Activated CD8-positive, alpha-beta memory T cell treated with anti-CD3 and anti-CD28 coated beads for 36 hours (primary cell): ENCODE measurements around the gene ISY1. TPM values are rescaled to one million over a fixed set of nuclear protein-coding genes. Genes with fewer than 3 reads are reported as not detected.
"Not testable (repeated sequence)": the region's sequence is repeated elsewhere in the genome, so short reads cannot be mapped to it uniquely, and the experiment has no call there.

Experiments
- CTCF ChIA-PET: fragments of 350-600 bp; sonication (Branson Sonifier 250); formaldehyde crosslinking; loops from one replicate; lab custom pipeline; 2021; ENCODE audit warnings: antibody characterized with exemption; lab: Charles Lee
- POLR2A ChIA-PET: fragments of 350-600 bp; sonication (Branson Sonifier 250); formaldehyde crosslinking; loops from one replicate; lab custom pipeline; 2021; ENCODE audit warnings: antibody characterized with exemption; lab: Charles Lee
- total RNA-seq, 2 experiments: library from RNA; stranded (reverse); gene quantifications; one replicate each; pipeline ENCODE4 v1.2.3, GENCODE V29; 2021

Gene ISY1
- total RNA-seq, 2 experiments from 2014 or later: 80.1 to 89.7 TPM

GRCh38 chr3:129180461-129180860 is 19.6 kb upstream of the ISY1 start:
- ChIA-PET CTCF (interaction anchor here (1.3 to 1.4 kb wide), 2 partner anchors 9 to 65 kb away, joined by 6 to 7 read pairs; no protein-coding TSS in a partner anchor), POLR2A (interaction anchor here (4.0 to 4.2 kb wide), 2 partner anchors 18 to 60 kb away, joined by 13 to 26 read pairs; partner anchors contain the start of gene RAB43)

DNA sequence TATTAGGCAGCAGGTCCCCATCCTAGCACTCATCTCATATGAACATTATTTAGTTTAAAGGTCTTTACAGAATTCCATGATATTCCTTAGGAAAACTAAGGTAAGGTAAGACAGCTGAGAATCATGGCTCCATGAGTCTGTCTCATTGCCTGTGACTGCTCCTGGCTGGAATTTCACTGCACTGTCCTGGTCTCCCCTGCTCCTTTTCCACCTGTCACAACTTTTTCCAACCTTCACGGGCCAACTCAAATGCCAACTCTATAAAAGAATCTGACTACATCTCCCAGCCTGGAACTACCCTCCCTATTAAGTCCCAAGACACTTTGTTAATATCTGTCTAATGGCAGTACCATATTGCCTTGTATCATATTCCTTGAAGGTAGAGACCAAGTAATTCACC is 15.2 kb upstream of the ISY1 start:
- ChIA-PET CTCF (no interaction called here), POLR2A (no interaction called here)

- ChIA-PET CTCF (no interaction called here), POLR2A (no interaction called here)
Measured at GRCh38 chr3:129173725-129174124, 12.9 kb upstream of the ISY1 start.

DNA sequence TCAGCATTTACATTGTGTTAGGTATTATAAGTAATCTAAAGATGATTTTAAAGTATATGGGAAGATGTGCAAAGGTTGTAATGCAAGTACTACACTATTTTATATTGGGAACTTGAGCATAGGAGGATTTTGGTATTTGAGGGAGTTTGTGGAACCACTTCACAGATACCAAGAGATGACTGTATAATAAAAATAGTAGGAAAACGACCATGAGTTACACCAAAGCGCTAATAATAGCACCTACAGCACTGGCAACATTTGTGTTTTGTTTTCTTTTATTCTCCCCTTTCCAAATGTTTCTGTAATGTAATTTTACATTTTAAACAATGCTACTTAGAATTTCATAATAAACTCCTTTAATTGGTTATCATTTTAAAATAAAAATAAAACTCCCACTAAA is 12.3 kb upstream of the ISY1 start:
- POLR2A ChIA-PET: no interaction called here
- CTCF ChIA-PET: no interaction called here

GRCh38 chr3:129166579-129167332 is 5.9 kb upstream of the ISY1 start:
- POLR2A ChIA-PET: no interaction called here
- CTCF ChIA-PET: interaction anchor here (0.7 kb wide), 1 partner anchor 46 kb away, joined by 3 read pairs; no protein-coding TSS in a partner anchor

DNA sequence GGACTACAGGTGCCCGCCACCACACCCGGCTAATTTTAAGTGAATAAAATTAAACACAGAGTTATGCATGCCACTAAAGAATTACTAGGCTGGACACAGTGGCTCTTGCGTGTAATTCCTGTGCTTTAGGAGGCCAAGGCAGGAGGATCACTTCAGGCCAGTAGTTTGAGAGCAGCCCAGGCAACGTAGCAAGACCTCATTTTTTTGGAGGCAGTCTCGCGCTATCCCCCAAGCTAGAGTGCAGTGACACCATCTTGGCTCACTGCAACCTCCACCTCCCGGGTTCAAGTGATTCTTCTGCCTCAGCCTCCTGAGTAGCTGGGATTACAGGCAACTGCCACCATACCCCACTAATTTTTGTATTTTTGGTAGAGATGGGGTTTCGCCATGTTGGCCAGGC is 4.7 kb upstream of the ISY1 start:
- POLR2A ChIA-PET, CTCF ChIA-PET: not testable (repeated sequence)

DNA sequence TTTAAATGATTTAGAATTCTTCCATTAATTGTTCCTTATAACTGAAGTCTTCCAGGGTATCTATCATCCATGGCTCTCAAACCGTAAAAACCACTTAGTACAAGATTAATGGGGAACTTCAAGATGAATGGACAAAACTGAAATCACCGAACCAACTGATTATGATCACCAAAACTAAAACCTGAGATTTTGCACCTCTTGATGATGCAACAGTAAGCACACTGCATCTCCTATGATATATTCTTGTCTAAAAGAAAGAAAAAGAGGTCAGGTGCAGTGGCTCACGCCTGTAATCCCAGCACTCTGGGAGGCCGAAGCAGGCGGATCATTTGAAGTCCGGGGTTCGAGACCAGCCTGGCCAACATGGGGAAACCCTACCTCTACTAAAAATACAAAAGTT is 3.6 kb upstream of the ISY1 start:
- POLR2A ChIA-PET: interaction anchor here (0.6 to 0.7 kb wide), 2 partner anchors 10 to 14 kb away, joined by 5 to 10 read pairs; no protein-coding TSS in a partner anchor
- CTCF ChIA-PET: no interaction called here

GRCh38 chr3:129162729-129163579 is 2.1 kb upstream of the ISY1 start:
- CTCF ChIA-PET: interaction anchor here (1.1 to 2.8 kb wide), 4 partner anchors 20 to 86 kb away, joined by 4 to 11 read pairs (median 6); no protein-coding TSS in a partner anchor
- POLR2A ChIA-PET: interaction anchor here (1.0 to 2.2 kb wide), 3 partner anchors 19 to 153 kb away, joined by 3 to 13 read pairs (median 3); partner anchors contain the start of gene CNBP

DNA sequence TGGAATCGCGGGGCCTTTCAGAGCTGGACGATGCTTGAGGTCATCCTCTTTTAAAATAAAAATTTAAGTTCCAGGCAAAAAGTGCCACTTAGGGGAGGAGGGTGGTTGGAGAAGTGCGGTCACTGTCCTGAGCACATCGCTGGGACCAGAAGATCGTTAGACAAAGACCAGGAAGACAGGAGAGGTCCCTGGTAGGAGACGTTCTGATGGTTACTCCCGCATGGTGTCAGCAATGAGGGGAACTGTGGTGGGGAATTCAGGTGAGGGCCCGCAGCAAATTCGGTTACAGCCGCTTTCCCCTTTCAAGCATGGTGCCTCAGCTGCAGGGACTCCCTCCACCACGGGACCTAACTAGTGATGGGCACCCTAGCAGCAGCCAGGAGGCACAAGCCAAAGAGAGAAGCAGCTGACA is 1.0 kb upstream of the ISY1 start:
- ChIA-PET CTCF (interaction anchor here (0.5 to 2.8 kb wide), 9 partner anchors 17 to 88 kb away, joined by 3 to 11 read pairs (median 3); partner anchors contain the start of gene RAB43), POLR2A (interaction anchor here (0.7 to 2.2 kb wide), 5 partner anchors 17 to 154 kb away, joined by 3 to 13 read pairs (median 3); partner anchors contain the start of gene CNBP)

DNA sequence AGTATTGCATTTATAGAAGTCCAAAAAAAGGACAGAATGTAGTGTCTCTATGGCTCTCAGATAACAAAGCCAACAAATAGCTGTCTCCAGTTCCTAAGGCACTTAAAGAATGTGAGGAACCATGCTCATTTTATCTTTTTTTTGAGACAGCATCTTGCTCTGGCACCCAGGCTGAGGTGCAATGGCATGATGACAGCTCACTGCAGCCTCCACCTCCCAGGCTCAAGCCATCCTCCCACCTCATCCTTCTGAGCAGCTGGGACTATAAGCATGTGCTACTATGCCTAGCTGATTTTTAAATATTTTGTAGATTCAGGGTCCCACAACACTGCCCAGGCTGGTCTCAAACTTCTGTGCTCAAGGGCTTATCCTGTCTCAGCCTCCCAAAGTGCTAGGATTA is 16.1 kb downstream of the ISY1 start:
- CTCF ChIA-PET: interaction anchor here (0.7 kb wide), 3 partner anchors 17 to 255 kb away, joined by 3 read pairs; no protein-coding TSS in a partner anchor
- POLR2A ChIA-PET: interaction anchor here (0.7 kb wide), 1 partner anchor 39 kb away, joined by 3 read pairs; the partner anchor contains the start of gene CNBP

- POLR2A ChIA-PET, CTCF ChIA-PET: not testable (repeated sequence)
Measured at GRCh38 chr3:129141011-129141410, 19.9 kb downstream of the ISY1 start.

DNA sequence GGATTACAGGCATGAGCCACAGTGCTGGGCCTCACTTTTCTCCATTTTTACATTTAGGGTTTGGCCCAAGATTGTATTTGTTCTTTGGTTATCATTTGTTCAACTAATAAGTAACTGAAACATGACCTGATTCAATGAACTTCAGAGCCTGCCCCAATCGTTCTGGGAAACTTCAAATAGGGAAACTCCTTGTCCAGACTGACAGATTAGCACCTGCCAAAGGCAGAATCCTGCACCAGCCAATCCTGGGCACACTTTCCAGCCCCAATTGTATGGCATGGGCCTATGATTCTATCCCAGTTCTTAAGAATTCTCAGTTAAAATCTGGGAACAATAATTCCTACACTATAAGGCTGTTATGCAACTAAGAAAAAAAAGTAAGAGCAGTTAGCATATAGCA is 21.0 kb downstream of the ISY1 start:
- CTCF ChIA-PET: no interaction called here
- POLR2A ChIA-PET: no interaction called here

GRCh38 chr3:129136275-129136674 is 24.6 kb downstream of the ISY1 start:
- POLR2A ChIA-PET: not testable (repeated sequence)
- CTCF ChIA-PET: interaction anchor here (0.6 to 1.0 kb wide), 3 partner anchors 42 to 134 kb away, joined by 3 to 4 read pairs (median 3); no protein-coding TSS in a partner anchor

GRCh38 chr3:129132097-129132866 is 28.6 kb downstream of the ISY1 start:
- CTCF ChIA-PET: interaction anchor here (1.1 kb wide), 1 partner anchor 162 kb away, joined by 3 read pairs; no protein-coding TSS in a partner anchor
- POLR2A ChIA-PET: no interaction called here

GRCh38 chr3:129131465-129132088 is 29.3 kb downstream of the ISY1 start:
- ChIA-PET CTCF (interaction anchor here (1.1 kb wide), 1 partner anchor 161 kb away, joined by 3 read pairs; no protein-coding TSS in a partner anchor), POLR2A (no interaction called here)

DNA sequence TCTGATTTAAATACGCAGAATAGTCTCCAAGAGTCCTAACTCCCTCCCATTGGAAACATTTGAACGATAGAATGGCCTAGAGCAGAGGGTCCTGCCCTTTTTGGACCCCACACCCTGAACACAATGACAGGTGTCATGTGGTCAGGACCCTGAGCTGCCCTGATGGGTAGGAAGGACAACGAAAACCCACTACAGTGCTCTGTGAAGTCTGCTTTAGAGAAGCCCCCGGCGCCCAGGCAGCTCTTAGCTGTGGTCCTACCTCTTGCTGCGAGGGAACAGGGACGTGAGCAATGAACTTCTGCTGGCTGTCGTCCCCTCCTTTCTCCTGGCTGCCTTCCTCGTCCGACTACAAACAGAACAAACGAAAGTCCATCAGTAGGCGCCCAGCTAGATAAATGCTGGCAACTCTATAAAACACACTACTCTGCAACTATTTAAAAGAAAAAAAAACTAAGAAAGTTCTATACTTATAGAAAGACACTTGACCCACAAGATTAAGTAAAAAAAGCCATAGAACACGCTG is 30.5 kb downstream of the ISY1 start:
- ChIA-PET CTCF (no interaction called here), POLR2A (no interaction called here)

DNA sequence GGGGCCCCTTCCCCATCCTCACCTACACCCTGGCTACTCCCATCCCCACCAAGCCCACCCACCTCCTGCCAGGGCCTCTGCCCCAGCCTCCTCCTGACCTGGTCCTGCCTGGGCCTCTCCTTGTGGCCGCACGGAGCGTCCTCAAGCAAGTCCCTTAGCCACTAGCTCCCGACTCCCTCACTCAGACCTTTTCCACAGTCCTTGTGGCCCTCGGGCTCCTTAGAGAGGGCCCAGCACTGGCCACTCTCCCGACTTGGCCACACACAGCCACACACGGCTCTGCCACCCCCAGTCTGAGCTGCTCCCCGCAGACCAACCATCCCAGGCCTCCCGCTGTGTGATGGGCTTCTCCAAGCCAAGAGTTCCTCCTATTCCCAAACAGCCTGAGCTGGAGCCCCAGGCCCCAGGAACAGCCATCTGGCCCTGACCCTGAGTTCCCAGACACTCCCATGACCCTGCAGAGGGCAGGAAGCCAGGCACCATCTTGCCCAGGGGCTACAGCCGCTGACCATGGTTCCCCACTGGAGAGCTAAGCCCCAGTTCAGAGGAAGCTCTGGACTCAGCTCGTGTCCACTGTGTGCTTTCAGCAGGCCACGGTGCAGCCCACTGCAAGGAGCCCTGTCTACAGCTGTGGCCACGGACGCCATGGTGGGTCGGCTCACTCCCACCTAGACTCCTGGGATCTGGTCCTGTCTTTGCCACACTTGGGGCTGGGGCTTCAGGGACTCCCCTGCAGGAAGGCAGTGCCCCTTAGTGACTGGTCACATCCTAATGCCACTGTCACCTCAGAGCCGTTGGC is 32.3 kb downstream of the ISY1 start:
- CTCF ChIA-PET: interaction anchor here (0.6 kb wide), 1 partner anchor 36 kb away, joined by 3 read pairs; no protein-coding TSS in a partner anchor
- POLR2A ChIA-PET: interaction anchor here (0.5 kb wide), 1 partner anchor 248 kb away, joined by 3 read pairs; no protein-coding TSS in a partner anchor
